Stimulated activated CD4-positive, alpha-beta T cell treated with anti-CD3 and anti-CD28 coated beads, Interleukin-1b, Interleukin-23, amount 100 ng/mL, for 4 hours (primary cell): ENCODE results near the gene C2orf76.

Source experiments
- DNase-seq, 2 donors: peaks; one replicate each; pipeline ENCODE4 v3.0.0-alpha.2; 2020; ENCODE audit warnings: low read depth in 2 of 2

C2orf76 gene

DNA sequence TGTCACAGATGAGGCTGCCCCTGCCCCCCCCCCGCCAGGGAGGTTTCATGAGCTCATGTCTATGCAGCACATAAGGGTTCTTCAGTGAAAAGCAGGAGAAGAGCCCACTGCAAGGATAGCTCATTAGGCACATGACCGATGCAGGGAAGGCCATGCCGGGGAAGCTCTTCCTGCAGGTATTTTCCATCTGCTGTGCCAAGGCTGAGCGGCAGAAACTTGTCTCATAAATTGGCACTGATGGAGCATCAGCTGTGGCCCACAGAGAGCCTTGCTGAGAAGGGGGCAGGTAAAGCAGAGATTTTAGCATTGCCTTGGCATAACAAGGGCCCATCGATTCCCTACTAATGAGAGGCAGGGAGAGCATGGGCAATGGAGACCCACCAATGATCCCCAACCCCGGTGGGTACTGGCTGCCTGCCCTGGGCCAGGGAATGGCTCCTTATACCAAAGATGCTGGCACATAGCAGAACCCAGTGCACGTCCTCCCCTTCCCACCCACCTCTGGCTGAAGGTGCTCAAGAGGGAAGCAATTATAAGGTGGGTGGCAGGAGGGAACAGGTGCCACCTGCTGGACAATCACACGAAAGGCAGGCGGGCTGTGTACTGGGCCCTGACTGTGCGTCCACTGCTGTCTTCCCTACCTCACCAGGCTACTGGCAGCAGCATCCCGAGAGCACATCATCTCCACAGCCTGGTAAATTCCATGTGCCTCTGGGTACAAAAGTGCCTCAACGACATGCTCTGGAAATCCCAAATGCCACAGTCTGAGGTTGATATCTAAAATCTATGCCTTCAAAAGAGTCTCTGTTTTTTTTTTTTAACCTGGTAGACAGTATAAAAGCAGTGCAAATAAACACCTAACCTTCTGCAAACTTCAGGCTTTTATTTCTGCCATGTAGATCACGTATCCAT is 101.6 kb downstream of the C2orf76 start:
- no peak for DNase-seq

GRCh38 chr2:119263656-119264055 is 103.0 kb downstream of the C2orf76 start:
- no peak for DNase-seq

DNA sequence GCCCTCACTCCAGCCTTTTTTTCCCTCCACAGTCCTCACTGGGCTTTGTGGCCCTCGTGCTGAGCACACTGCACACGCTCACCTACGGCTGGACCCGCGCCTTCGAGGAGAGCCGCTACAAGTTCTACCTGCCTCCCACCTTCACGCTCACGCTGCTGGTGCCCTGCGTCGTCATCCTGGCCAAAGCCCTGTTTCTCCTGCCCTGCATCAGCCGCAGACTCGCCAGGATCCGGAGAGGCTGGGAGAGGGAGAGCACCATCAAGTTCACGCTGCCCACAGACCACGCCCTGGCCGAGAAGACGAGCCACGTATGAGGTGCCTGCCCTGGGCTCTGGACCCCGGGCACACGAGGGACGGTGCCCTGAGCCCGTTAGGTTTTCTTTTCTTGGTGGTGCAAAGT is 103.6 kb downstream of the C2orf76 start:
- DNase-seq, result no peak

DNA sequence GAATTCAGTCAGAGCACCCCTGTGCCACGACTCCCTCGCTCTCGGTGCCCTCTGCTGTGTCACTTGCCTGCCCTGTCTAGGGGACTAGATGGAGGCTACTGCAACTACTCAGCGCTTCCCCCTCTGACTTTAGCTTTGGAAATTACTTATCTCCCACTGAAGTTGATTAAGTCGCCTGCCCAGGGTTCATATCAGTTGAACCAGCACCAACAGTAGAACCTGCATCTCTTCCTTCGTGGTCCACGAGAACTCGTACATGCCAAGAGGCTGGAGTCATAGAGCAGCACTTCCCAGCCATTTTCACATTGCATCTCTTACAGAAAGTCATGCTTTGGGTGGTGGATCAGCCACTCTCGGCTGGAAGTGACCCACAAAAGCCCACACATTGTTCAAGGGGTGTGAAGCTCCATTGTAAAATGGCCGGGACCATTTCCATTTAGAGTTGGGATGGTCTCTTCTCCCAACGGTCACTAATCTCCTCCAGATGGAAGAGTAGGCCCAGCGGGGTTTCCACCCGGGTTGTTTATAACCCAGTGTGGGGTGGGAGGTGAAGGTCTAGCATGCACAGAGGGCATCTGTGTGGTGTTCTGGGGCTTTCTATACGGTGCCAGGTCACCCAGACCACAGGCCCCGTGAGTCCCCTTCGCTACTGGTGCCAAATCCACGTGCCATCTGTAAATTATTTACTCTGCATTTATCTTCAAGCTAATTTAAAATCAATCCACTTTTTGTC is 105.0 kb downstream of the C2orf76 start:
- DNase-seq, result no peak

DNA sequence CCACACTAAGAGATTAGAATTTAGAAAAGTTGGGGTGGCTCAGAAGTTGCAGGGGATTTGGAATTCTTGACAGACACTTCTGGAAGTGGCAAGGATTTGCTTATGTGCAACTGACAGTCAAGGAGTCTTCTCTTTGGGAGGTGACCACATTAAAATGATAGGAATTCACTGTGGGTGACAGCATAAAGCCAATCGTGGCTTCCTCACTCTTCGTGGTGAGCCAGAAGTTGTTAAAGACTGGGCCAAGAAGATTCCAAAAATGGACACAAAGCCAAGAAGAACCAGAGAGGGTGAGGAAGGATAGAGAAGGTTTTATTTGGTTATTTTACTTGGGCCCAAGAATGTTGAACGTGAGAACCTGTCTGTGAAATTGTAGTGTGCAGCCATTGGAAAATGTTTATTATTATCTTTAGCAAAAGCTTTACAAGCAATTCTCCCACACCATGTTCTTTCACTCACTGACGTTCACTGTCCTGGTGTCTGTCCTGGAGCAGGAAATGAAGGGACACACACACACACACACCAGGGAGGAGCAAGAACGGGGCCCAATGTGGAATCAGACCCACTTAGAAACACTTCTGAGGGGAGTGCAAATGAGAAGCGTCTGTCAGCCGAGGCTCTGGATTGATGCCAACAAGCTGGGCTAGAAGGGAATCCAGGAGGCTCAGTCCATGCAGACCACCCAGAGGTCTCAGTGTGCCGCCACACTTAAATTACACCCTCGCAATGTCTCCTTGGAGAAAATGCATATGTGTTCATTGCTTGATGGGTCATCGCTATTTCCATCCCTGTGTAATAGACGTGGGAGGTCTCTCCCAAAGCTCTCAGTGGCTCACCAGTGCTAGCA is 105.8 kb downstream of the C2orf76 start:
- DNase-seq, result no peak

DNA sequence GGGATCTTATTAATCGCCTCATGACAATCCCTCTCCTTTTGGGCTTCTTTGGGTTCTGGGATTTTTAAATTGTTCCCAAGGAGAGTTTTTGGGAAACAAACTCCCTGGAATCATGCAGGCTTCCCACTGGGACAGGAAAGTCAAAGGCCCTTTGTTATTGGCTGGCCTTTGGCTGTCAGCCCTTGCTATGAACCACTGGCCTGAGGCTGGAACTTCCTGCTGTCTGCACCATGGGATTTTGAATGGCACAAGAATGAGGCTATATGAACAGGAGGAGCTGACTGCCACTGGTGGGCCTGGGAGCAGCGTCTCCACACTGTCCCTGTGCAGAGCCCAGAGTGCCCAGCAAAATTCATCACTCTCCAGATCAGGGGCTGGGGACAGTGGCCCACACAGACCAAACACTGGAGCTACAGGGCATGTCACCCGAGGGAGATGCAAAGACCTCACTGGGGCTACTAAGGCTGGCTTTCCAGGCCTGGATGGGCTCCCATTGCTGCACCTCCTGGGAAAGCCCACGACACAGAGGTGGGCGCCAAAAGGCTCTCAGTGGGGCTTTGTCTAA is 107.3 kb downstream of the C2orf76 start:
- DNase-seq, result no peak

- DNase-seq, result no peak
Observed at GRCh38 chr2:119257198-119257597, 109.4 kb downstream of the C2orf76 start.

DNA sequence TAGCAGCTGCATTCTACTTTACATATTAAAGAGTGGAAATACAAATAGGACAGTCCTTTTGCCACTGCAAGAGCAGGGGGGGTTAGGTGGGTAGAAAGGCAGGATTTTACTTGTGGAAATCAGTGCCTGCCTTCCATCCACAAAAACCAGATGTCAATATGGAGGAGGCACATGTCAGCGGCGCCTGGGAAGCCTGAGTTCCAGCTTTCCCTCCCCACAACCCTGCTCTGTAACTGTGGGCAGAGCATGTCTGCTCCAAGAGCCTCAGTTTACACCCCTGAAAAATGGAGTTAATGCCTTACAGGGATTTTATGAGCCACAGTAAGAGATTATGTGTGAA is 110.1 kb downstream of the C2orf76 start:
- DNase-seq, result no peak

- DNase-seq, result no peak
Observed at GRCh38 chr2:119255760-119256581, 110.7 kb downstream of the C2orf76 start.

DNA sequence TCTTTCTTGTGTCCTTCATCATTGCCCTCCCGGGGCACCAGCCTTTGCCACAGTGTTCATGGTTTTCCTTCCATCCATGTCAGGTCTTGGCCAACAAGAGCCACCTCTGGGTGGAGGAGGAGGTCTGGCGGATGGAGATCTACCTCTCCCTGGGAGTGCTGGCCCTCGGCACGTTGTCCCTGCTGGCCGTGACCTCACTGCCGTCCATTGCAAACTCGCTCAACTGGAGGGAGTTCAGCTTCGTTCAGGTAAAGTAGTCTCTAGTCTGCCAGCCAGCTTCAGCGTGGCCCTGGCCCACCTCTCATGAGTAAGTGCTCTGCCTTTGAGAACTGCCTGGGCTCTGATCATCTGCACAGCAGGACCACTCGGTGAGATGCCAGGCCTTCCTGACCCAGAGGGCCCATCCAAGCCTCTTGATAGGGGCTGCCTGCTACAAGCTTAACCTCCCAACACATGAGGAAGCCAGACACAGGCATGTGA is 112.0 kb downstream of the C2orf76 start:
- DNase-seq, result no peak

- DNase-seq, result no peak
Observed at GRCh38 chr2:119253760-119254600, 112.7 kb downstream of the C2orf76 start.

DNA sequence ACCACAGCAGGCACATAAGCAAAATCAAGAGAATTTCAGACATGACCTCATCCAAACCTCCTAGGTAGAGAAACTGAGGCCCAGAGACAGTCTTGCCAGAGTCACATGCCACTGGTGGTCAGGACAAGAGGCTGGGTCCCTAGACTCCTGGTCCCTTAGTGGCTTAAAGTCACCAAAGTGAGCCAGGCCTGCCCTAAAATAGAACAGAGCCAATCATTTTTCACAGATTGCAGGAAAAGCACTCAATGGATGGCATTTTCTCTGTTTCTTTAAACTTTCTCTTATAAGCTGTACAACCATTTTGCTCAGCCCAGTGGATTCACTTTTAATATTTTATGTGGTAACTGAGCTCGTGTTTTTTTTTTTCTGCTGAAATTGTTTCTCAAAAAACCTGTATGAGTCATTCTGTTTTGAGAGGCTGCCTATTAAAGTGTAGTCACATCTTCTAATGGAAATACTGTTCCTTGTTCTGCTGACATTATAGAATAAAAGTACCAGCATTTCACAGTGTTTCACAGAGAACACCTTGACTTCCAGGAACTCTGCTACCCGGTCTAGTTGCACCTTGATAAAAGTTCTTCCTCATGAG is 113.4 kb downstream of the C2orf76 start:
- no peak for DNase-seq
